Astrocyte of the cerebellum (primary cell): ENCODE results near the gene WIPF1.

ENCODE experiments used
- DNase-seq: peaks from one replicate; pipeline ENCODE4 v3.0.0-alpha.2; 2011; ENCODE audit warnings: low read depth
- H3K4me3 ChIP-seq: 2 replicates; pipeline ENCODE4 v1.5.1; 2011; ENCODE audit warnings: mild to moderate bottlenecking, low read depth, low read length, moderate library complexity
- CTCF ChIP-seq: IDR thresholded peaks from 2 replicates; pipeline ENCODE4 v1.5.1; 2012; ENCODE audit warnings: low read length, low read depth, moderate library complexity, mild to moderate bottlenecking; ENCODE audit errors: missing control alignments
- in situ Hi-C: cut with HindIII; loops from 2 replicates; pipeline ENCODE4 v1.10.0; 2017; ENCODE audit warnings: low sequenced_read_pairs

Gene WIPF1

GRCh38 chr2:174609261-174609660 is 11.7 kb upstream of the WIPF1 start:
- no peak for DNase-seq
- no peak for TF ChIP-seq CTCF
- in situ Hi-C loops: no loop called here
- H3K4me3 ChIP-seq: no peak overlapping the region

- no peak for TF ChIP-seq CTCF
- no peak overlapping the region for H3K4me3 ChIP-seq
- no peak for DNase-seq
- in situ Hi-C loops: no loop called here
These were observed 11.2 kb upstream of the WIPF1 start for GRCh38 chr2:174608866-174609214.

- TF ChIP-seq CTCF: no peak
- H3K4me3 ChIP-seq: no peak overlapping the region
- no peak for DNase-seq
These were observed 10.6 kb upstream of the WIPF1 start for GRCh38 chr2:174607989-174608865.

GRCh38 chr2:174607584-174607983 is 10.0 kb upstream of the WIPF1 start:
- in situ Hi-C loops: no loop called here
- no peak overlapping the region for H3K4me3 ChIP-seq
- no peak for DNase-seq
- no peak for TF ChIP-seq CTCF

More at GRCh38 chr2:174607989-174608865, 10.6 kb upstream of the WIPF1 start:
- in situ Hi-C loops: no loop called here

- TF ChIP-seq CTCF: no peak
- in situ Hi-C loops: no loop called here
- DNase-seq: no peak
- no peak overlapping the region for H3K4me3 ChIP-seq
These were observed 8.7 kb upstream of the WIPF1 start for GRCh38 chr2:174606336-174606735.

GRCh38 chr2:174605687-174606086 is 8.1 kb upstream of the WIPF1 start:
- TF ChIP-seq CTCF: peak; percentile 57
- no peak for DNase-seq
- in situ Hi-C loops: no loop called here
- H3K4me3 ChIP-seq: no peak overlapping the region
